ENCODE data around the gene TXLNA. TPM values are rescaled to one million over a fixed set of nuclear protein-coding genes. Genes with fewer than 3 reads are reported as not detected.

Gene TXLNA
- total RNA-seq, 1 experiment from 2014 or later: 67.3 TPM

DNA sequence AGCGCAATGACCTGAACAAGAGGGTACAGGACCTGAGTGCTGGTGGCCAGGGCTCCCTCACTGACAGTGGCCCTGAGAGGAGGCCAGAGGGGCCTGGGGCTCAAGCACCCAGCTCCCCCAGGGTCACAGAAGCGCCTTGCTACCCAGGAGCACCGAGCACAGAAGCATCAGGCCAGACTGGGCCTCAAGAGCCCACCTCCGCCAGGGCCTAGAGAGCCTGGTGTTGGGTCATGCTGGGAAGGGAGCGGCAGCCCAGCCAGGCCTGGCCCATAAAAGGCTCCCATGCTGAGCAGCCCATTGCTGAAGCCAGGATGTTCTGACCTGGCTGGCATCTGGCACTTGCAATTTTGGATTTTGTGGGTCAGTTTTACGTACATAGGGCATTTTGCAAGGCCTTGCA lies 15.5 kb downstream of the TXLNA start:
- peaks cover 20 to 23% of the 10 kb centered on the region in 2 experiments for H3K4me1 Mint-ChIP-seq
- no peak overlapping the region for H3K4me2 ChIP-seq (ENCODE audit: insufficient read depth, insufficient read length, low read length)
- H2BK12ac ChIP-seq (ENCODE audit: insufficient read length, low read depth, low read length): no peak overlapping the region
- no peak overlapping the region for H3K4ac ChIP-seq (ENCODE audit: low read depth, low read length)
- no peaks in the 10 kb centered on the region for H3K9me3 ChIP-seq (ENCODE audit: control insufficient read depth, low read depth, low read length)
- H3K56ac ChIP-seq (ENCODE audit: insufficient read length, low read depth, low read length): no peak overlapping the region
- no peak overlapping the region for H4K8ac ChIP-seq (replicated peaks; ENCODE audit: insufficient read length, low read depth, low read length)
- no peaks in the 10 kb centered on the region for H3K27me3 Mint-ChIP-seq (ENCODE audit: low read depth)
- no peaks in the 10 kb centered on the region for H4K20me1 ChIP-seq (ENCODE audit: control insufficient read depth, insufficient read depth, insufficient read length)
- H3K23ac ChIP-seq (ENCODE audit: insufficient read length, low read depth, low read length): no peak overlapping the region
- no peaks in the 10 kb centered on the region for H3K23me2 ChIP-seq (ENCODE audit: insufficient read length, low read depth, low read length, poor library complexity, severe bottlenecking)
- H3K27ac Mint-ChIP-seq: no peak overlapping the region
- TF ChIP-seq, protein P1, sequence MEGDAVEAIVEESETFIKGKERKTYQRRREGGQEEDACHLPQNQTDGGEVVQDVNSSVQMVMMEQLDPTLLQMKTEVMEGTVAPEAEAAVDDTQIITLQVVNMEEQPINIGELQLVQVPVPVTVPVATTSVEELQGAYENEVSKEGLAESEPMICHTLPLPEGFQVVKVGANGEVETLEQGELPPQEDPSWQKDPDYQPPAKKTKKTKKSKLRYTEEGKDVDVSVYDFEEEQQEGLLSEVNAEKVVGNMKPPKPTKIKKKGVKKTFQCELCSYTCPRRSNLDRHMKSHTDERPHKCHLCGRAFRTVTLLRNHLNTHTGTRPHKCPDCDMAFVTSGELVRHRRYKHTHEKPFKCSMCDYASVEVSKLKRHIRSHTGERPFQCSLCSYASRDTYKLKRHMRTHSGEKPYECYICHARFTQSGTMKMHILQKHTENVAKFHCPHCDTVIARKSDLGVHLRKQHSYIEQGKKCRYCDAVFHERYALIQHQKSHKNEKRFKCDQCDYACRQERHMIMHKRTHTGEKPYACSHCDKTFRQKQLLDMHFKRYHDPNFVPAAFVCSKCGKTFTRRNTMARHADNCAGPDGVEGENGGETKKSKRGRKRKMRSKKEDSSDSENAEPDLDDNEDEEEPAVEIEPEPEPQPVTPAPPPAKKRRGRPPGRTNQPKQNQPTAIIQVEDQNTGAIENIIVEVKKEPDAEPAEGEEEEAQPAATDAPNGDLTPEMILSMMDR (conservative IDR thresholded peaks at IDR 0.05): no peak
- no peaks in the 10 kb centered on the region for H3K27me3 ChIP-seq (ENCODE audit: insufficient read depth, low read length)
- H2AFZ ChIP-seq (ENCODE audit: low read length): no peak overlapping the region
- H3T11ph ChIP-seq (ENCODE audit: low read length): no peak overlapping the region
- no peak overlapping the region for H2BK15ac ChIP-seq (ENCODE audit: low read depth, low read length)
- no peaks in the 10 kb centered on the region for H3K79me1 ChIP-seq (ENCODE audit: insufficient read depth, low read depth, low read length, poor library complexity, severe bottlenecking)
- no peak overlapping the region for H4K5ac ChIP-seq (ENCODE audit: insufficient read length, low read depth, low read length)
- H2BK5ac ChIP-seq (ENCODE audit: insufficient read length, low read length): no peak overlapping the region
- WGBS (ENCODE audit: extremely low coverage, insufficient read length, low lambda C conversion rate): no CpG with 5 or more reads among the region's 6 CpGs
- H3K79me2 ChIP-seq (ENCODE audit: insufficient read depth, low read length): no peaks in the 10 kb centered on the region
- H2BK20ac ChIP-seq (ENCODE audit: low read depth, low read length, poor library complexity, severe bottlenecking): no peak overlapping the region
- H3K14ac ChIP-seq (ENCODE audit: insufficient read depth, low read length): no peak overlapping the region
- H3K4me3 Mint-ChIP-seq: no peak overlapping the region
- no peak overlapping the region for H2BK120ac ChIP-seq (ENCODE audit: low read depth, low read length, poor library complexity, severe bottlenecking)
- DNase-seq: no peak
- H3K27ac ChIP-seq (ENCODE audit: insufficient read length, low read depth, low read length): no peak overlapping the region
- peaks cover 53 to 83% (median 77%) of the 10 kb centered on the region in 3 experiments; a peak in 6 of 7 replicates for H3K36me3 Mint-ChIP-seq (ENCODE audit: insufficient read depth in 1 of 3, low read depth in 3 of 3)
- no peaks in the 10 kb centered on the region; the same call in 1 of the 2 replicates for H3K4me1 ChIP-seq (ENCODE audit: insufficient read depth, low read length)
- H2AK5ac ChIP-seq (ENCODE audit: insufficient read length, low read length): no peak overlapping the region
- no peaks in the 10 kb centered on the region for H3K9me3 Mint-ChIP-seq
- no peak overlapping the region for H3K18ac ChIP-seq (ENCODE audit: insufficient read length, low read depth, low read length)
- no peak overlapping the region for H4K91ac ChIP-seq (ENCODE audit: insufficient read length, low read depth, low read length)
- H3K9ac ChIP-seq (ENCODE audit: extremely low read depth, insufficient read length, low read length): no peak overlapping the region

Data from H9 (cell line).